Spleen (tissue), 11 donors: ENCODE results near the gene ALG14. TPM values are rescaled to one million over a fixed set of nuclear protein-coding genes. Genes with fewer than 3 reads are reported as not detected.

Experiments used
- DNase-seq: peaks from one replicate; pipeline ENCODE4 v3.0.0-alpha.2; 2020
- H3K27ac ChIP-seq, 8 donors: fragments of 200-600 bp; sonication (generic) in 7 of 8; 1 replicate in 4 of 8; 2 replicates in 4 of 8; pipeline versions ENCODE4 v1.5.0 to v1.8.0; 2016 to 2021; ENCODE audit warnings: inconsistent platforms in 4 of 8, mild to moderate bottlenecking in 4 of 8, moderate library complexity in 1 of 8
- H3K27me3 ChIP-seq, 7 donors: fragments of 200-600 bp; sonication (generic) in 6 of 7; replicated peaks in 1 of 7; 1 replicate in 4 of 7; 2 replicates in 3 of 7; pipeline versions ENCODE4 v1.5.0 to v1.8.0; 2016 to 2021; ENCODE audit warnings: inconsistent platforms in 3 of 7, mild to moderate bottlenecking in 1 of 7
- H3K36me3 ChIP-seq, 6 donors: fragments of 200-600 bp; sonication (generic) in 5 of 6; 1 replicate in 4 of 6; 2 replicates in 2 of 6; pipeline versions ENCODE4 v1.5.0 to v1.8.0; 2016 to 2021; ENCODE audit warnings: inconsistent platforms in 2 of 6
- H3K4me1 ChIP-seq, 6 donors: fragments of 200-600 bp; sonication (generic) in 5 of 6; 1 replicate in 3 of 6; 2 replicates in 3 of 6; pipeline versions ENCODE4 v1.5.0 to v1.8.0; 2016 to 2021; ENCODE audit warnings: inconsistent platforms in 3 of 6
- H3K4me3 ChIP-seq, 8 donors: fragments of 200-600 bp; sonication (generic) in 7 of 8; 1 replicate in 4 of 8; 2 replicates in 4 of 8; pipeline versions ENCODE4 v1.5.0 to v1.8.0; 2016 to 2021; ENCODE audit warnings: inconsistent platforms in 4 of 8, mild to moderate bottlenecking in 4 of 8, moderate library complexity in 2 of 8
- H3K9me3 ChIP-seq, 8 donors: fragments of 200-600 bp; sonication (generic) in 7 of 8; 1 replicate in 4 of 8; 2 replicates in 4 of 8; pipeline versions ENCODE4 v1.5.0 to v1.8.0; 2016 to 2021; ENCODE audit warnings: inconsistent platforms in 4 of 8
- CTCF ChIP-seq, 11 experiments: fragments of 200-600 bp in 7 of 11; fragments of 450-650 bp in 4 of 11; sonication (generic) in 4 of 11; IDR thresholded peaks in 8 of 11; conservative IDR thresholded peaks in 3 of 11; 1 replicate in 7 of 11; 2 replicates in 4 of 11; pipeline versions ENCODE4 v1.4.0 to v1.8.0; 2016 to 2021; ENCODE audit warnings: antibody characterized with exemption in 11 of 11, inconsistent platforms in 4 of 11, mild to moderate bottlenecking in 1 of 11
- POLR2A ChIP-seq, 3 donors: fragments of 450-650 bp; IDR thresholded peaks; one replicate each; pipeline ENCODE4 v1.5.1; 2017; ENCODE audit warnings: antibody characterized with exemption in 3 of 3, mild to moderate bottlenecking in 1 of 3
- POLR2AphosphoS5 ChIP-seq, 3 donors: sonication (generic); formaldehyde crosslinking; IDR thresholded peaks; one replicate each; pipeline ENCODE4 v1.5.1; 2017; ENCODE audit warnings: antibody characterized with exemption in 3 of 3
- WGBS, 5 donors: extraction: QIAGEN DNeasy Blood & Tissue Kit in 3 of 5; methylation state at CpG; one replicate each; pipeline versions ENCODE4 v1.1.5 to v1.1.7; 2013 to 2018; 5-methylcytosine and 5-hydroxymethylcytosine counted together
- intact Hi-C: fragments of 100-400 bp; cut with DNase I; formaldehyde crosslinking; loops from one replicate; pipeline ENCODE4 v1.15.0; 2023; ENCODE audit warnings: low total_unique reads
- polyA plus RNA-seq, 3 donors: library from polyadenylated mRNA; stranded (reverse); fragments of 200-250 nt; gene quantifications; one replicate each; pipeline ENCODE4 v1.2.1, GENCODE V29; 2013
- total RNA-seq, 7 donors: library from RNA; depleted of rRNA in 3 of 7; stranded (reverse); fragments of >200 nt in 3 of 7; fragmentation: NEBNext Ultra II Directional in 4 of 7; extraction: Animal tissue kit (Norgen Biotek cat#: 25700) in 4 of 7; gene quantifications; one replicate each; pipeline versions ENCODE4 v1.1.0 to v1.2.1, GENCODE V29; 2016 to 2021
- donor health status: healthy with polysubstance abuse.
- donor health status: DM: no; HTN: no; CAD: no; lungs with moderate emphysema.
- donor health status: DM: no; HTN: no; CAD: no.
- donor health status: Bipolar disorder and iron deficiency.
- donor health status: healthy.
- donor health status: DM: no; HTN: no; CAD: no.
- donor health status: DM: yes; HTN: yes; CAD: no.

Gene ALG14
- total and polyA plus RNA-seq, 10 donors, result 0.78 to 6.0 (median 1.2) TPM

- Histone ChIP-seq H3K4me3 (peak overlapping the region; percentile 53 to 89 (median 66)), H3K36me3 (no peaks in the 10 kb centered on the region), H3K27me3 (peaks cover 0 to 42% (median 20%) of the 10 kb centered on the region in 7 donors), H3K27ac (peak overlapping the region in 4 of 8 donors; percentile 31 to 69 (median 60)), H3K9me3 (no peaks in the 10 kb centered on the region), H3K4me1 (peaks cover 4 to 22% (median 14%) of the 10 kb centered on the region in 6 donors)
- WGBS, 5 donors, result 2 to 4% (median 3%) methylated on average over 16 to 17 of the region's 17 CpGs
- intact Hi-C loops, result no loop called here
- peak; percentile 13 to 71 (median 53) for TF ChIP-seq CTCF (IDR thresholded peaks at IDR 0.05 in 8 of 11, conservative IDR thresholded peaks at IDR 0.05 in 3 of 11)
- no peak for TF ChIP-seq POLR2A (IDR thresholded peaks at IDR 0.05)
- DNase-seq, result peak; percentile 84
Measured at GRCh38 chr1:95116580-95117206, 43.9 kb upstream of the ALG14 start.

- 67 to 82% (median 81%) methylated on average over 3 of the region's 3 CpGs for WGBS, 5 donors
- Histone ChIP-seq H3K27ac (no peak overlapping the region), H3K9me3 (no peaks in the 10 kb centered on the region), H3K27me3 (peaks cover 0 to 49% (median 20%) of the 10 kb centered on the region in 7 donors), H3K36me3 (no peaks in the 10 kb centered on the region), H3K4me3 (no peak overlapping the region), H3K4me1 (peaks cover 4 to 22% (median 14%) of the 10 kb centered on the region in 6 donors)
- TF ChIP-seq POLR2AphosphoS5 (IDR thresholded peaks at IDR 0.05) (no peak), POLR2A (IDR thresholded peaks at IDR 0.05) (no peak), CTCF (IDR thresholded peaks at IDR 0.05 in 8 of 11, conservative IDR thresholded peaks at IDR 0.05 in 3 of 11) (no peak)
- intact Hi-C loops, result no loop called here
- DNase-seq, result no peak
Measured at GRCh38 chr1:95115708-95116137, 43.0 kb upstream of the ALG14 start.

GRCh38 chr1:95113684-95114083 lies 40.9 kb upstream of the ALG14 start:
- H3K9me3 ChIP-seq, result no peaks in the 10 kb centered on the region
- H3K36me3 ChIP-seq, result no peaks in the 10 kb centered on the region
- 93 to 100% (median 100%) methylated on average over 1 of the region's 1 CpG for WGBS, 5 donors
- intact Hi-C loops, result no loop called here
- TF ChIP-seq POLR2A (IDR thresholded peaks at IDR 0.05) (no peak), CTCF (IDR thresholded peaks at IDR 0.05 in 8 of 11, conservative IDR thresholded peaks at IDR 0.05 in 3 of 11) (no peak), POLR2AphosphoS5 (IDR thresholded peaks at IDR 0.05) (no peak)
- no peak for DNase-seq
- H3K27me3 ChIP-seq, result peaks cover 0 to 45% (median 16%) of the 10 kb centered on the region in 7 donors
- H3K27ac ChIP-seq, result no peak overlapping the region
- H3K4me1 ChIP-seq, result peaks cover 4 to 22% (median 14%) of the 10 kb centered on the region in 6 donors
- H3K4me3 ChIP-seq, result no peak overlapping the region

- H3K4me1 ChIP-seq, result no peaks in the 10 kb centered on the region
- H3K27me3 ChIP-seq, result peaks cover 0 to 21% (median 0%) of the 10 kb centered on the region in 7 donors
- no peak overlapping the region for H3K27ac ChIP-seq
- DNase-seq, result no peak
- WGBS, 5 donors, result 88 to 100% (median 98%) methylated on average over 1 of the region's 1 CpG
- no peaks in the 10 kb centered on the region for H3K36me3 ChIP-seq
- no peak overlapping the region for H3K4me3 ChIP-seq
- TF ChIP-seq CTCF (IDR thresholded peaks at IDR 0.05 in 8 of 11, conservative IDR thresholded peaks at IDR 0.05 in 3 of 11) (no peak), POLR2AphosphoS5 (IDR thresholded peaks at IDR 0.05) (no peak), POLR2A (IDR thresholded peaks at IDR 0.05) (no peak)
- intact Hi-C loops, result no loop called here
- H3K9me3 ChIP-seq, result no peaks in the 10 kb centered on the region
Measured at GRCh38 chr1:95111014-95111413, 38.3 kb upstream of the ALG14 start.
